Measurements from ENCODE around the gene HDAC7.
A peak's percentile ranks its signal among the peaks of the same experiment; 100 is the strongest.

HDAC7 gene

GRCh38 chr12:47763481-47764346 lies 56.0 kb downstream of the HDAC7 start:
- ATAC-seq (ENCODE audit: low read depth) (peak; percentile 45), DNase-seq (ENCODE audit: low spot score) (no peak)
- Histone ChIP-seq H3K4me3 (ENCODE audit: severe bottlenecking) (no peak overlapping the region), H3K27ac (ENCODE audit: poor library complexity, severe bottlenecking) (peak overlapping the region; percentile 53), H3K36me3 (ENCODE audit: low read depth) (no peaks in the 10 kb centered on the region), H3K4me1 (ENCODE audit: insufficient read depth, poor library complexity, severe bottlenecking) (peaks cover 34% of the 10 kb centered on the region), H3K27me3 (ENCODE audit: insufficient read depth, poor library complexity, severe bottlenecking) (no peaks in the 10 kb centered on the region), H3K9me3 (ENCODE audit: severe bottlenecking) (no peaks in the 10 kb centered on the region)
- TF ChIP-seq CTCF (IDR thresholded peaks at IDR 0.05; ENCODE audit: poor library complexity, severe bottlenecking), result no peak

GRCh38 chr12:47762850-47763465 lies 56.7 kb downstream of the HDAC7 start:
- DNase-seq (ENCODE audit: low spot score) (no peak), ATAC-seq (ENCODE audit: low read depth) (no peak)
- TF ChIP-seq CTCF (IDR thresholded peaks at IDR 0.05; ENCODE audit: poor library complexity, severe bottlenecking), result no peak
- Histone ChIP-seq H3K9me3 (ENCODE audit: severe bottlenecking) (no peaks in the 10 kb centered on the region), H3K27ac (ENCODE audit: poor library complexity, severe bottlenecking) (peak overlapping the region; percentile 53), H3K36me3 (ENCODE audit: low read depth) (no peaks in the 10 kb centered on the region), H3K27me3 (ENCODE audit: insufficient read depth, poor library complexity, severe bottlenecking) (no peaks in the 10 kb centered on the region), H3K4me1 (ENCODE audit: insufficient read depth, poor library complexity, severe bottlenecking) (peaks cover 27% of the 10 kb centered on the region), H3K4me3 (ENCODE audit: severe bottlenecking) (no peak overlapping the region)

GRCh38 chr12:47758834-47759690 lies 60.6 kb downstream of the HDAC7 start, which contains the start of gene RAPGEF3:
RAPGEF3 (minus strand) TSS chr12:47758880; CDS start chr12:47758556, 324 bp downstream.
- peak within 1 kb of the TSS; percentile 61 for H3K27ac ChIP-seq (ENCODE audit: poor library complexity, severe bottlenecking)
- peaks cover 44% of the 10 kb centered on the region for H3K4me1 ChIP-seq (ENCODE audit: insufficient read depth, poor library complexity, severe bottlenecking)
- DNase-seq (ENCODE audit: low spot score), result peak; percentile 91

GRCh38 chr12:47758584-47758833 lies 61.2 kb downstream of the HDAC7 start:
- peak; percentile 14; the same call in 2 of the 3 replicates for ATAC-seq (ENCODE audit: low read depth)
- peaks cover 44% of the 10 kb centered on the region for H3K4me1 ChIP-seq (ENCODE audit: insufficient read depth, poor library complexity, severe bottlenecking)
- H3K27ac ChIP-seq (ENCODE audit: poor library complexity, severe bottlenecking), result peak overlapping the region; percentile 61

More at GRCh38 chr12:47758834-47759690, 60.6 kb downstream of the HDAC7 start, which contains the start of gene RAPGEF3:
- Histone ChIP-seq H3K4me3 (ENCODE audit: severe bottlenecking) (peak within 1 kb of the TSS; percentile 40), H3K36me3 (ENCODE audit: low read depth) (no peaks in the 10 kb centered on the region), H3K9me3 (ENCODE audit: severe bottlenecking) (no peaks in the 10 kb centered on the region), H3K27me3 (ENCODE audit: insufficient read depth, poor library complexity, severe bottlenecking) (no peaks in the 10 kb centered on the region)
- ATAC-seq (ENCODE audit: low read depth), result peak; percentile 63
- peak; percentile 61 for TF ChIP-seq CTCF (IDR thresholded peaks at IDR 0.05; ENCODE audit: poor library complexity, severe bottlenecking)

More at GRCh38 chr12:47758584-47758833, 61.2 kb downstream of the HDAC7 start:
- no peak for TF ChIP-seq CTCF (IDR thresholded peaks at IDR 0.05; ENCODE audit: poor library complexity, severe bottlenecking)
- H3K9me3 ChIP-seq (ENCODE audit: severe bottlenecking), result no peaks in the 10 kb centered on the region
- no peaks in the 10 kb centered on the region for H3K36me3 ChIP-seq (ENCODE audit: low read depth)
- no peaks in the 10 kb centered on the region for H3K27me3 ChIP-seq (ENCODE audit: insufficient read depth, poor library complexity, severe bottlenecking)
- DNase-seq (ENCODE audit: low spot score), result no peak
- peak overlapping the region; percentile 40 for H3K4me3 ChIP-seq (ENCODE audit: severe bottlenecking)
